ENCODE measurements around the gene PHACTR1. TPM values are rescaled to one million over a fixed set of nuclear protein-coding genes. Genes with fewer than 3 reads are reported as not detected.

Gene PHACTR1
- total RNA-seq, 2 donors from 2014 or later = 6.0 to 12.9 TPM

DNA sequence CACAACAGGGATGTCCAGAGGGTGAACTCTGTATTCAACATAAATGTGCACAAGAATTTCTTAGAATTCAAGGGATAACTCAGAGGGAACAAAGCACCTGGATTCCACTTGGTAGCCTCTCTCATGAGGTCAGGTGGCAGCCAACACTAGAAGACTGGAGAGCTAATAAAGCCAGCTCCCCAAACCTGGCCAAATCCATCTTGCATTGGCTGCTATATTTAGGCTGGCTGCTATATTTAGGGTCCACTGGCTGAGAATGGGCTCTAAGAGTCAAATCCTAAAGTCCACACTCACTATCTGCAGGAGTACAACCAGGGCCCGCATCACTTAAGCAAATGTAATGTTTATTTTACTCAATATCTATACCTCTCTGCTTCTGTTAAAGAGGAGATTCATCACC, 591.8 kb downstream of the PHACTR1 start:
- H3K4me3 ChIP-seq = no peak overlapping the region
- H3K27me3 ChIP-seq = no peaks in the 10 kb centered on the region
- no peak for ATAC-seq
- H3K27ac ChIP-seq = no peak overlapping the region
- H3K36me3 ChIP-seq (replicated peaks in 1 of 2; ENCODE audit: insufficient read depth in 1 of 2, low read depth in 2 of 2) = peaks cover 4 to 10% of the 10 kb centered on the region in 2 donors
- no peaks in the 10 kb centered on the region for H3K4me1 ChIP-seq
- TF ChIP-seq, protein P1, sequence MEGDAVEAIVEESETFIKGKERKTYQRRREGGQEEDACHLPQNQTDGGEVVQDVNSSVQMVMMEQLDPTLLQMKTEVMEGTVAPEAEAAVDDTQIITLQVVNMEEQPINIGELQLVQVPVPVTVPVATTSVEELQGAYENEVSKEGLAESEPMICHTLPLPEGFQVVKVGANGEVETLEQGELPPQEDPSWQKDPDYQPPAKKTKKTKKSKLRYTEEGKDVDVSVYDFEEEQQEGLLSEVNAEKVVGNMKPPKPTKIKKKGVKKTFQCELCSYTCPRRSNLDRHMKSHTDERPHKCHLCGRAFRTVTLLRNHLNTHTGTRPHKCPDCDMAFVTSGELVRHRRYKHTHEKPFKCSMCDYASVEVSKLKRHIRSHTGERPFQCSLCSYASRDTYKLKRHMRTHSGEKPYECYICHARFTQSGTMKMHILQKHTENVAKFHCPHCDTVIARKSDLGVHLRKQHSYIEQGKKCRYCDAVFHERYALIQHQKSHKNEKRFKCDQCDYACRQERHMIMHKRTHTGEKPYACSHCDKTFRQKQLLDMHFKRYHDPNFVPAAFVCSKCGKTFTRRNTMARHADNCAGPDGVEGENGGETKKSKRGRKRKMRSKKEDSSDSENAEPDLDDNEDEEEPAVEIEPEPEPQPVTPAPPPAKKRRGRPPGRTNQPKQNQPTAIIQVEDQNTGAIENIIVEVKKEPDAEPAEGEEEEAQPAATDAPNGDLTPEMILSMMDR (IDR thresholded peaks at IDR 0.05) = no peak
- no peak for TF ChIP-seq POLR2A (IDR thresholded peaks at IDR 0.05)
- WGBS, 2 donors = 50 to 86% methylated on average over 1 of the region's 1 CpG
- intact Hi-C loops (cut with DNase I) = no loop called here
- no peaks in the 10 kb centered on the region for H3K9me3 ChIP-seq
- no peak for DNase-seq

DNA sequence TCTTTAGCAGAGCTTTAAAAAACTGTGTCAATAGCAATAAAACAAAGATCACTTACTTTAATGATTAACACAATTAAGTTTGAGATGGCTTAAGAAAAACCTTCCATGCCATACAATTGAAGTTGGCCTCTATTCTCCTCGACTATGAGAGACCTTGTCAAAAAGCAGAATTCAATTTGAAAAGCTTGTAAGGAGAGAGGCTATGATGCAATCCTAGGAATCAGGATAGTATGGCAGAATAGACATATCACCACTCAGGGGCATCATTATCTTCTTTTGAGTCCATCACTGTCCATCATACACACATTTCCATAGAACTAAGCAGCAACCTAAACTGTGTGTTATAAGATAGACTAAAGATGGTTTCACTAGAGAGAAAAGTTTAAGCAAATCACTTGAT, 594.6 kb downstream of the PHACTR1 start:
- intact Hi-C loops (cut with DNase I) = no loop called here
- ATAC-seq (no peak), DNase-seq (no peak)
- Histone ChIP-seq H3K4me3 (no peak overlapping the region), H3K27ac (no peak overlapping the region), H3K27me3 (no peaks in the 10 kb centered on the region), H3K4me1 (no peaks in the 10 kb centered on the region), H3K9me3 (no peaks in the 10 kb centered on the region), H3K36me3 (replicated peaks in 1 of 2; ENCODE audit: insufficient read depth in 1 of 2, low read depth in 2 of 2) (peaks cover 0 to 10% of the 10 kb centered on the region in 2 donors)
- WGBS, 2 donors = 22 to 58% methylated on average over 1 of the region's 1 CpG
- TF ChIP-seq, protein P1 (IDR thresholded peaks at IDR 0.05) = no peak
- TF ChIP-seq POLR2A (IDR thresholded peaks at IDR 0.05) = no peak

DNA sequence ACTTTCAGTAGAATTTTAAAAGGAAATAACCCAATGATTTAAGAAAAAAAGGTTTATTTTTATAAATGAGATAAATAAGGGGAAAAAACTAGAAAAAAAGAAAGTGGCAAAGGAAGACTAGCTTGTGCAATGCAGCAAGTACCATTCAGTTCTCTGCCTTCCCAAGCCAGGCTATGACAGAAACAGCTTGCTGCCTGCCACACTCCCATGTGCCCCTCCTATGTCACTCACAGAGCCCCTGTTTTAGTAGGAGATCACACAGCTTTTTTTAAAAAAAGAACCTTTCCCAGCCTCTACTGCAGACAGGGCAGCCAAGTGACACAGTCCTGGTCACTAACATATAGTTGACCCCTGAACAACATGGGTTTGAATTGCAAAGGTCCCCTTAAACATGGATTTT, 598.2 kb downstream of the PHACTR1 start:
- H3K36me3 ChIP-seq (replicated peaks in 1 of 2; ENCODE audit: insufficient read depth in 1 of 2, low read depth in 2 of 2) = peaks cover 1 to 25% of the 10 kb centered on the region in 2 donors
- TF ChIP-seq POLR2A (IDR thresholded peaks at IDR 0.05) = no peak
- TF ChIP-seq, protein P1 (IDR thresholded peaks at IDR 0.05) = no peak
- DNase-seq (no peak), ATAC-seq (no peak)
- no peak overlapping the region for H3K27ac ChIP-seq
- no peaks in the 10 kb centered on the region for H3K27me3 ChIP-seq
- no peak overlapping the region for H3K4me3 ChIP-seq
- H3K9me3 ChIP-seq = no peaks in the 10 kb centered on the region
- intact Hi-C loops (cut with DNase I) = no loop called here
- H3K4me1 ChIP-seq = no peaks in the 10 kb centered on the region

DNA sequence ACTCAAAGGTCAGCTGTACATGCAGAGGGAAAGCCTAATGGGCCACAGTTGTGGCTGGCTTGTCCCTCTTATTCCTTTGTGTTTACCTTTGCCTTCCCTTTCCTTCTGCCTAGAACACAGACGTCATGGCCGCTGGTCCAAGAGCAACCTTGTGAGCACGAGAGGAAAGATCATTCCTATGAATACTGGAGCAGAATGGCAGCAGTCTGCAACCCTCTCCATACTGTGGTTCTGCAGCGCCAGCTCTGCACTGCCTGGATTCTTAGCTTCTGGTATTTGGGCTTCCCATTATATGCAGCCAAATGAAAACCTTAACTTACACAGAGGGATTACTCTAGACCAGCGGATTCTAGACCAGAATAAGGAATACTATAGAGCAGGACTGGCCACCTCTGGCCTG, 599.3 kb downstream of the PHACTR1 start:
- WGBS, 2 donors = 95 to 96% methylated on average over 5 of the region's 5 CpGs
- no peak for DNase-seq
- H3K27me3 ChIP-seq = no peaks in the 10 kb centered on the region
- intact Hi-C loops (cut with DNase I) = no loop called here
- TF ChIP-seq, protein P1 (IDR thresholded peaks at IDR 0.05) = no peak
- no peak for TF ChIP-seq POLR2A (IDR thresholded peaks at IDR 0.05)
- peaks cover 6 to 32% of the 10 kb centered on the region in 2 donors for H3K36me3 ChIP-seq (replicated peaks in 1 of 2; ENCODE audit: insufficient read depth in 1 of 2, low read depth in 2 of 2)
- no peak for ATAC-seq
- H3K27ac ChIP-seq = no peak overlapping the region
- H3K9me3 ChIP-seq = no peaks in the 10 kb centered on the region
- H3K4me3 ChIP-seq = no peak overlapping the region
- H3K4me1 ChIP-seq = no peaks in the 10 kb centered on the region

DNA sequence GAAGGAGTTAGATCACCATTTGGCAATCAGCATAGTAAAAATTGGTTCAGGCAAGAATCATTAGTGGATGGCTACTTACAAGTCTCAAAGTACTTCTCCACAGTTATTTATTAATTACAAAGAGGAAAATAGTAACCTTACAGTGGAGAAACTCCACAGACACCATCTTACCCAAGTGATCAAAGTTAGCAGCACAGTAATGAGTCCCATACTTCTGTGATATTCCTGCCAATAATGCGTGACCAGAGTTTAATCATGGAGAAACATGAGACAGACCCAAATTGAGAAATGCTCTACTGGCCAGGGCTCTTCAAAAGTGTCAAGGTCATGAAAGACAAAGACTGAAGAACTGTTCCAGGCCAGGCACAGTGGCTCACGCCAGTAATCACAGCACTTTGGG, 602.3 kb downstream of the PHACTR1 start:
- peaks cover 6 to 36% of the 10 kb centered on the region in 2 donors for H3K36me3 ChIP-seq (replicated peaks in 1 of 2; ENCODE audit: insufficient read depth in 1 of 2, low read depth in 2 of 2)

More for the DNA sequence above, 602.3 kb downstream of the PHACTR1 start:
- H3K4me3 ChIP-seq = no peak overlapping the region
- no peak for ATAC-seq
- WGBS, 2 donors = 80 to 91% methylated on average over 2 of the region's 2 CpGs
- no peaks in the 10 kb centered on the region for H3K9me3 ChIP-seq
- no peak for DNase-seq
- TF ChIP-seq, protein P1 (IDR thresholded peaks at IDR 0.05) = no peak
- TF ChIP-seq POLR2A (IDR thresholded peaks at IDR 0.05) = no peak
- no peaks in the 10 kb centered on the region for H3K27me3 ChIP-seq
- intact Hi-C loops (cut with DNase I) = no loop called here
- H3K4me1 ChIP-seq = no peaks in the 10 kb centered on the region
- H3K27ac ChIP-seq = no peak overlapping the region
